ENCODE data around the gene GMPR. TPM values are rescaled to one million over a fixed set of nuclear protein-coding genes. Genes with fewer than 3 reads are reported as not detected.

The GMPR gene
- total RNA-seq, 1 experiment from 2014 or later, result 2.0 TPM

DNA sequence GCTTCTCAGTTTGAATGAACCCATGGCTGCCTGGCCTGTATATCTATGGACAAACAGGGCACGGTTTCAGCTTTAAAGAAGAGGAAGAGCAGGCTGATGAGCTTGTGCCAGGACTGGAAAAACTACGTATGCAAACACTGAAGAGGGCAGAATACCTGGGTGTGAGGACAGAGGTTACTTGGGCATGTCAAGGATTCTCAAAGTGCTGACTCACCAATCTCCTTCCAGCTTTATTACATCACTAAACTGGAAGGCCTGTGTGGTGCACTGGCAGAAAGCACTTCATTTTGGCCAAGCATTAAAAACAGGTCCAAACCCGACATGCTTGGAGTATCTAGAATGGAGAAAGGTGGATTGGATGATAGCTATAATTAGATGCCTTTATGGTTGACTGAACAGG is 95.2 kb downstream of the GMPR start:
- POLR2A ChIA-PET (ENCODE audit: unreplicated experiment), result interaction anchor here (0.6 kb wide), 1 partner anchor 243 kb away, joined by 6 read pairs; no protein-coding TSS in a partner anchor
- CTCF ChIA-PET, result interaction anchor here (0.5 to 1.5 kb wide), 6 partner anchors 16 to 753 kb away, joined by 3 to 6 read pairs (median 3); partner anchors contain the start of gene GMPR
- no peaks in the 10 kb centered on the region for H3K9me3 ChIP-seq (ENCODE audit: insufficient read depth, low read depth)

DNA sequence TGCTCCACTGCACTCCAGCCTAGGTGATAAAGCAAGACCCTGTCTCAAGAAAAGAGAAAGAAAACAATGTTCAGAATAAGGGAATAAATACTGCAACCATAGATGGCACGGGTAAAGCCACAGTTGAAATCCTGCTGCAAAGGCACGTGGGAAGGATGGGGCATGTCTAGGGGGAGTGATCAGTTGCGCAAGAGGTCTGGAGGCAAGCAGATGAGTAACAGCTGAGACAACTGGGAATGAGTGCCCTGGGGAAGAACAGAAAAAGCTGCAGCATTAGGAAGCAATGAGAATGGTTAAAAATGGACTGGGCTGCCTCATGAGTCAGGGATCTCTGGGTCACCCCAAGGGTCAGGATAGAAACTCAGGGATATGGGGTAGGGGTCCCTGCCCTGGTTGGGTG is 96.3 kb downstream of the GMPR start:
- BruUV-seq (replicated peaks), result no TSS peak
- no peaks in the 10 kb centered on the region for H3K36me3 ChIP-seq (ENCODE audit: low read depth)
- no peaks in the 10 kb centered on the region for H3K27me3 ChIP-seq (ENCODE audit: insufficient read depth, low read depth)
- H3K4me3 ChIP-seq, result no peak overlapping the region
- H3K9me2 ChIP-seq (ENCODE audit: insufficient read depth), result no peaks in the 10 kb centered on the region
- no peak overlapping the region for H2AFZ ChIP-seq
- peaks cover 18% of the 10 kb centered on the region; the same call in 1 of the 2 replicates for H3F3A ChIP-seq (ENCODE audit: insufficient read depth, low read depth)
- no peaks in the 10 kb centered on the region for H4K20me1 ChIP-seq (ENCODE audit: insufficient read depth)
- CTCF ChIA-PET, result no interaction called here
- POLR2A ChIA-PET (ENCODE audit: unreplicated experiment), result no interaction called here
- no peaks in the 10 kb centered on the region for H3K9me3 ChIP-seq (ENCODE audit: insufficient read depth, low read depth)
- peak in 1 of 2 experiments; percentile 34 for DNase-seq
- intact Hi-C loops (cut with micrococcal nuclease; ENCODE audit: unreplicated experiment), result loop anchor here (5.0 kb wide), 2 partner anchors 97 to 178 kb away; partner anchors contain the start of gene GMPR
- H3K27ac ChIP-seq, result peak overlapping the region; percentile 54
- no peak overlapping the region for H3K4me2 ChIP-seq
- TF ChIP-seq CTCF (conservative IDR thresholded peaks at IDR 0.05), result no peak
- TF ChIP-seq EZH2 (IDR thresholded peaks at IDR 0.05; ENCODE audit: low read depth), result no peak
- H3K79me2 ChIP-seq (ENCODE audit: low read depth), result no peaks in the 10 kb centered on the region
- H3K4me1 ChIP-seq (replicated peaks; ENCODE audit: insufficient read depth), result peaks cover 54% of the 10 kb centered on the region

More for the DNA sequence above, 95.2 kb downstream of the GMPR start:
- no peaks in the 10 kb centered on the region for H4K20me1 ChIP-seq (ENCODE audit: insufficient read depth)
- no peaks in the 10 kb centered on the region for H3K79me2 ChIP-seq (ENCODE audit: low read depth)
- intact Hi-C loops (cut with micrococcal nuclease; ENCODE audit: unreplicated experiment), result loop anchor here (2.0 to 5.0 kb wide), 5 partner anchors 75 to 753 kb away; partner anchors contain the start of gene GMPR
- no peak overlapping the region for H2AFZ ChIP-seq
- H3F3A ChIP-seq (ENCODE audit: insufficient read depth, low read depth), result peaks cover 10% of the 10 kb centered on the region; the same call in 1 of the 2 replicates
- peak; percentile 23 to 80 for DNase-seq
- no peaks in the 10 kb centered on the region for H3K9me2 ChIP-seq (ENCODE audit: insufficient read depth)
- no TSS peak for BruUV-seq (replicated peaks)
- H3K4me1 ChIP-seq (replicated peaks; ENCODE audit: insufficient read depth), result peaks cover 45% of the 10 kb centered on the region
- H3K27ac ChIP-seq, result peak overlapping the region; percentile 30
- H3K4me3 ChIP-seq, result no peak overlapping the region
- no peak for TF ChIP-seq EZH2 (IDR thresholded peaks at IDR 0.05; ENCODE audit: low read depth)
- peak overlapping the region; percentile 33 for H3K4me2 ChIP-seq
- H3K36me3 ChIP-seq (ENCODE audit: low read depth), result no peaks in the 10 kb centered on the region
- no peaks in the 10 kb centered on the region for H3K27me3 ChIP-seq (ENCODE audit: insufficient read depth, low read depth)

GRCh38 chr6:16335176-16335575 is 96.8 kb downstream of the GMPR start:
- Histone ChIP-seq H3K9me3 (ENCODE audit: insufficient read depth, low read depth) (no peaks in the 10 kb centered on the region), H3K4me2 (no peak overlapping the region), H3F3A (ENCODE audit: insufficient read depth, low read depth) (peaks cover 18% of the 10 kb centered on the region; the same call in 1 of the 2 replicates), H3K27ac (peak overlapping the region; percentile 54), H3K27me3 (ENCODE audit: insufficient read depth, low read depth) (no peaks in the 10 kb centered on the region), H3K4me3 (no peak overlapping the region), H3K9me2 (ENCODE audit: insufficient read depth) (no peaks in the 10 kb centered on the region), H3K36me3 (ENCODE audit: low read depth) (no peaks in the 10 kb centered on the region), H3K79me2 (ENCODE audit: low read depth) (no peaks in the 10 kb centered on the region), H2AFZ (no peak overlapping the region), H4K20me1 (ENCODE audit: insufficient read depth) (no peaks in the 10 kb centered on the region), H3K4me1 (replicated peaks; ENCODE audit: insufficient read depth) (peaks cover 54% of the 10 kb centered on the region)
- BruUV-seq (replicated peaks), result no TSS peak
- POLR2A ChIA-PET (ENCODE audit: unreplicated experiment), result no interaction called here
- CTCF ChIA-PET, result no interaction called here
- intact Hi-C loops (cut with micrococcal nuclease; ENCODE audit: unreplicated experiment), result no loop called here
- TF ChIP-seq EZH2 (IDR thresholded peaks at IDR 0.05; ENCODE audit: low read depth), result no peak
- TF ChIP-seq CTCF (conservative IDR thresholded peaks at IDR 0.05), result no peak
- no peak for DNase-seq

All from PC-9 (cell line).